ENCODE measurements around the gene MRGPRX1.
"Not testable (repeated sequence)": the region's sequence is repeated elsewhere in the genome, so short reads cannot be mapped to it uniquely, and the experiment has no call there.

MRGPRX1 gene

GRCh38 chr11:18939314-18939713 is at the start of gene MRGPRX1:
Gene MRGPRX1, minus strand, starts transcription at chr11:18939414. Its CDS starts 4,630 bp downstream, at chr11:18934784.
- TF ChIP-seq GATA1 (IDR thresholded peaks at IDR 0.05; ENCODE audit: low read depth, low read length) (no peak), POLR2A (IDR thresholded peaks at IDR 0.05; ENCODE audit: low read length) (no peak)
- DNase-seq = no peak

DNA sequence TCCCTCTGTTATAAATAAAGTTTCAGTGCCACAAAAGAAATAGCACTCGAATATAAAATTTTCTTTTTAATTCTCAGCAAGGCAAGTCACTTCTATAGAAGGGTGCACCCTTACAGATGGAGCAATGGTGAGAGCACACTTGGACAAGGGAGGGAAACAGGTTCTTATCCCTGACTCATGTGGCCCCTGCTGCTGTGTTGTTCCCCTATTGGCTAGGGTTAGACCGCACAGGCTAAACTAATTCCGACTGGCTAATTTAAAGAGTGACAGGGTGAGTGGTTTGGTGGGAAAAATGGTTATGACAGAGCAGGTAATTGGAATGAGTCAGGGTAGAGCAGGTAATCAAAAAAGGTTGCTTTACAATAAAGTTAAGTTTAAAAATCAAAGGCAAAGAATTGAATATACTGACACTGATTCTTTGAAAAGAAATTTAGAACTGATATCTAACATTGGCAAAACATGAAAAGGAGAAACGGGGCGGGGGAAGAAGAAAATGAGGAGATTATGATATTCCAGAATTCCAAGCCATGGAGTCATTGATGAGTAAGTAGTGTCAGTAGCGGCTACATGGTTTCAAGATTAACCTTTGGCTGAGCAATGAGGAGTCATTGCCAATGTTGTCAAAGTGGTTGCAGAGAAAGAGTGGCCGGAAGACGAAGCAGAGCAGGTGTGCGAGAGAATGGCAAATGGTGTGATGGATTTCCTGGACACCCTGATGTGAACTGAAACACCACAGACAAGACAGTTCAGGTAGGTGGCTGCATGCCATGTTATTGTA is 48.4 kb upstream of the MRGPRX1 start:
- no peak for DNase-seq
- TF ChIP-seq POLR2A (IDR thresholded peaks at IDR 0.05; ENCODE audit: low read length) (no peak), GATA1 (IDR thresholded peaks at IDR 0.05; ENCODE audit: low read depth, low read length) (no peak)

DNA sequence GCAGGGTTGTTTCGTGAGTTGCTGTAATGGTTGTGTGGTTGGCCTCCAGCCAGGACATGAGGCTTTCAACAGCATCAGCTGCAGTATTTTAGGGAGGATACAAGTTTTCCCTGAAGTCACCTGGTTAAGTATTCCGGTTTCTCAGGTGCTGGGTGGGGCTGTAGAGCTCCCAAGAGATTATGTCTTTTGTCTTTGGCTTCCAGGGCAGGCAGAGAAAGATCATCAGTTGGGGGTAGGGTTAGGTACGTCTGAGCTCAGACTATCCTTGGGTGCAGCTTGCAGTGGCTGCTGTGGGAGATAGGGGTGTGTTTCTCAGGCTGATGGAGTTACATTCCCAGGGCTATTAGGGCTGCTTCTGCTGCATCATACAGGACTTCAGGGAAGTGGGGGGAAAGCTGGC is 47.5 kb upstream of the MRGPRX1 start:
- no peak for TF ChIP-seq GATA1 (IDR thresholded peaks at IDR 0.05; ENCODE audit: low read depth, low read length)
- TF ChIP-seq POLR2A (IDR thresholded peaks at IDR 0.05; ENCODE audit: low read length) = no peak
- no peak for DNase-seq

DNA sequence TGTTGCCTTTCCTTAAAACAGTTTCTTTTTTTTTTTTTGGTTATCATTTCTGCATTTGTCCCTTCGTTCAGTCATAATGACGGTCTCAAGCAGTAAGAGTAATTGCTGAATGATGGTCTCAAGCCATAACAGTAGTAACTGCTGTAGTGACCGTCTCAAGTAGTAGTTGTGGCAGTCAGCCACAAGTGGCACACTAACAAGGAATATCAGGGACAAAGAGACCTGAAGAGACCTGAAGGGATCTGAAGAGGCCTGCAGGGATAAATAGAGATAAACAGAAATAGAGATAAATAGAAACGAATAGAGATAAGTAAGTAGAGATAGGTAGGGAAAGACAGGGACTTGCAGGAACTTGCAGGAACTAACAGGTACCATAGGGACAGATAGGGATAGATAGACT is 42.7 kb upstream of the MRGPRX1 start:
- DNase-seq = no peak
- TF ChIP-seq GATA1 (IDR thresholded peaks at IDR 0.05; ENCODE audit: low read depth, low read length) (no peak), POLR2A (IDR thresholded peaks at IDR 0.05; ENCODE audit: low read length) (no peak)

DNA sequence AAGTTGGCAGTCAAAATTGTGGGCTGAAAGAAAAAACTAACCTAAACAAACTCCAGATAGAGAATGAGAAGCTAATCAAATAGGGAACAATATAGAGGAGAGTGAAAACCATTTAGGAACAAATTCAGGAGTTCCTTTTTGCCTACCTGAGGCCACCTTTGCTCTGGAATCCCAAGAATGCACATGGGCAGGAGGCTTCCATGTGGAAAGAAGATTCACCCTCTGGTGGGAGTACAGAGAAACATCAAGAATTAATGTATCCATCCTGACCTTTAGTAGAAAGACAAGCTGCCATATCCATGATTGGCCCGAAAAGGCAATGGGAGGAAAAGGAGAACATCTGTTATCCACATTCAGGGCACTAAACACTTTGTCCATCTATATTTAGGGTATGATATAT is 35.0 kb upstream of the MRGPRX1 start:
- no peak for DNase-seq
- TF ChIP-seq POLR2A (IDR thresholded peaks at IDR 0.05; ENCODE audit: low read length) = no peak
- no peak for TF ChIP-seq GATA1 (IDR thresholded peaks at IDR 0.05; ENCODE audit: low read depth, low read length)

- DNase-seq = no peak
Measured at GRCh38 chr11:18972336-18972735, 33.1 kb upstream of the MRGPRX1 start.

GRCh38 chr11:18969720-18970119 is 30.5 kb upstream of the MRGPRX1 start:
- DNase-seq = no peak
- TF ChIP-seq GATA1 (IDR thresholded peaks at IDR 0.05; ENCODE audit: low read depth, low read length) (no peak), POLR2A (IDR thresholded peaks at IDR 0.05; ENCODE audit: low read length) (no peak)

More at GRCh38 chr11:18972336-18972735, 33.1 kb upstream of the MRGPRX1 start:
- TF ChIP-seq POLR2A (IDR thresholded peaks at IDR 0.05; ENCODE audit: low read length) = no peak
- no peak for TF ChIP-seq GATA1 (IDR thresholded peaks at IDR 0.05; ENCODE audit: low read depth, low read length)

DNA sequence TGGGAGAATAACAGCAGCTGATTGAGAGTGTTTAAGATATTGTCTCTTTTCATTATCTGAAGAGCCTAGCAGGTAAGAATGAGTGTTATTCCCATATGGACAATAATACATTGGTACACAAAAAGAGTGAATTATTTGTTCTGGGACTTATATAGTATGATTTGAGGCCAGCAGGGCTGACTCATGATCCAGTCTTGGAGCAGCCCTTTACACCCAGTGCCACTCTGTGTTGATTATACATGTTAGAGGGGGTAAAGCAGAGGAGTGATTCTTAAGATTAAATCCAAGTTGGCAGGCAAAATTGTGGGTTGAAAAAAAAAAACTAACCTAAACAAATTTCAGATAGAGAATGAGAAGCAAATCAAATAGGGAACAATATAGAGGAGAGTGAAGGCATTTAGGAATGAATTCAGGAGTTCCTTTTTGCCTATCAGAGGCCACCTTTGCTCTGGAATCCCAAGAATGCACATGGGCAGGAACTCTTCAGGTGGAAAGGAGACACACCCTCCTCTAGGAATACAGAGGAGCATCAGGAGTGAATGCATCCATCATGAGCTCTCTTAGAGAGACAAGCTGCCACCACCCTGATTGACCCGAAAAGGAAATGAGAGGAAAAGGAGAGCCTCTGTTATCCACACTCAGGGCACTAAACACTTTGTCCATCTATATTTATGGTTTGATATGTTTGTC is 19.2 kb upstream of the MRGPRX1 start:
- no peak for TF ChIP-seq GATA1 (IDR thresholded peaks at IDR 0.05; ENCODE audit: low read depth, low read length)
- TF ChIP-seq POLR2A (IDR thresholded peaks at IDR 0.05; ENCODE audit: low read length) = no peak
- DNase-seq = no peak

GRCh38 chr11:18956630-18957029 is 17.4 kb upstream of the MRGPRX1 start:
- DNase-seq = no peak
- TF ChIP-seq POLR2A (IDR thresholded peaks at IDR 0.05; ENCODE audit: low read length) = no peak
- no peak for TF ChIP-seq GATA1 (IDR thresholded peaks at IDR 0.05; ENCODE audit: low read depth, low read length)

GRCh38 chr11:18936002-18936673 is 3.1 kb downstream of the MRGPRX1 start:
- no peak for DNase-seq
- no peak for TF ChIP-seq POLR2A (IDR thresholded peaks at IDR 0.05; ENCODE audit: low read length)
- no peak for TF ChIP-seq GATA1 (IDR thresholded peaks at IDR 0.05; ENCODE audit: low read depth, low read length)

GRCh38 chr11:18934195-18934814 is 4.9 kb downstream of the MRGPRX1 start:
- DNase-seq = no peak
- no peak for TF ChIP-seq GATA1 (IDR thresholded peaks at IDR 0.05; ENCODE audit: low read depth, low read length)
- TF ChIP-seq POLR2A (IDR thresholded peaks at IDR 0.05; ENCODE audit: low read length) = no peak

GRCh38 chr11:18927550-18928322 is 11.5 kb downstream of the MRGPRX1 start:
- no peak for DNase-seq
- TF ChIP-seq GATA1 (IDR thresholded peaks at IDR 0.05; ENCODE audit: low read depth, low read length) = no peak
- TF ChIP-seq POLR2A (IDR thresholded peaks at IDR 0.05; ENCODE audit: low read length) = no peak

DNA sequence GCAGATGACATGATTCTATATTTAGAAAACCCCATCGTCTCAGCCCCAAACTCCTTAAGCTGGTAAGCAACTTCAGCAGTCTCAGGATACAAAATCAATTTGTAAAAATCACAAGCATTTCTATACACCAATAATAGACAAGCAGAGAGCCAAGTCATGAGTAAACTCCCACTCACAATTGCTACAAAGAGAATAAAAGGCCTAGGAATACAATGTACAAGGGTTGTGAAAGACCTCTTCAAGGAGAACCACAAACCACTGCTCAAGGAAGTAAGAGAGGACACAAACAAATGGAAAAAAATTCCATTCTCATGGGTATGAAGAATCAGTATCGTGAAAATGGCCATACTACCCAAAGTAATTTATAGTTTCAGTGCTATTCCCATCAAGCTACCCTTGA is 13.8 kb downstream of the MRGPRX1 start:
- not testable (repeated sequence) for DNase-seq
